ENCODE data around the gene CSNK2A3.

- TF ChIP-seq, protein P1, sequence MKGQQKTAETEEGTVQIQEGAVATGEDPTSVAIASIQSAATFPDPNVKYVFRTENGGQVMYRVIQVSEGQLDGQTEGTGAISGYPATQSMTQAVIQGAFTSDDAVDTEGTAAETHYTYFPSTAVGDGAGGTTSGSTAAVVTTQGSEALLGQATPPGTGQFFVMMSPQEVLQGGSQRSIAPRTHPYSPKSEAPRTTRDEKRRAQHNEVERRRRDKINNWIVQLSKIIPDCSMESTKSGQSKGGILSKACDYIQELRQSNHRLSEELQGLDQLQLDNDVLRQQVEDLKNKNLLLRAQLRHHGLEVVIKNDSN (IDR thresholded peaks at IDR 0.05) = no peak
- TF ChIP-seq TEAD4 (IDR thresholded peaks at IDR 0.05) = no peak
- no peak for TF ChIP-seq YY1 (IDR thresholded peaks at IDR 0.05; ENCODE audit: low read depth)
- no peak for TF ChIP-seq ZBTB7A (IDR thresholded peaks at IDR 0.05; ENCODE audit: low read depth)
- TF ChIP-seq, protein P2, sequence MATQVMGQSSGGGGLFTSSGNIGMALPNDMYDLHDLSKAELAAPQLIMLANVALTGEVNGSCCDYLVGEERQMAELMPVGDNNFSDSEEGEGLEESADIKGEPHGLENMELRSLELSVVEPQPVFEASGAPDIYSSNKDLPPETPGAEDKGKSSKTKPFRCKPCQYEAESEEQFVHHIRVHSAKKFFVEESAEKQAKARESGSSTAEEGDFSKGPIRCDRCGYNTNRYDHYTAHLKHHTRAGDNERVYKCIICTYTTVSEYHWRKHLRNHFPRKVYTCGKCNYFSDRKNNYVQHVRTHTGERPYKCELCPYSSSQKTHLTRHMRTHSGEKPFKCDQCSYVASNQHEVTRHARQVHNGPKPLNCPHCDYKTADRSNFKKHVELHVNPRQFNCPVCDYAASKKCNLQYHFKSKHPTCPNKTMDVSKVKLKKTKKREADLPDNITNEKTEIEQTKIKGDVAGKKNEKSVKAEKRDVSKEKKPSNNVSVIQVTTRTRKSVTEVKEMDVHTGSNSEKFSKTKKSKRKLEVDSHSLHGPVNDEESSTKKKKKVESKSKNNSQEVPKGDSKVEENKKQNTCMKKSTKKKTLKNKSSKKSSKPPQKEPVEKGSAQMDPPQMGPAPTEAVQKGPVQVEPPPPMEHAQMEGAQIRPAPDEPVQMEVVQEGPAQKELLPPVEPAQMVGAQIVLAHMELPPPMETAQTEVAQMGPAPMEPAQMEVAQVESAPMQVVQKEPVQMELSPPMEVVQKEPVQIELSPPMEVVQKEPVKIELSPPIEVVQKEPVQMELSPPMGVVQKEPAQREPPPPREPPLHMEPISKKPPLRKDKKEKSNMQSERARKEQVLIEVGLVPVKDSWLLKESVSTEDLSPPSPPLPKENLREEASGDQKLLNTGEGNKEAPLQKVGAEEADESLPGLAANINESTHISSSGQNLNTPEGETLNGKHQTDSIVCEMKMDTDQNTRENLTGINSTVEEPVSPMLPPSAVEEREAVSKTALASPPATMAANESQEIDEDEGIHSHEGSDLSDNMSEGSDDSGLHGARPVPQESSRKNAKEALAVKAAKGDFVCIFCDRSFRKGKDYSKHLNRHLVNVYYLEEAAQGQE (IDR thresholded peaks at IDR 0.05; ENCODE audit: low read depth) = no peak
- no peak for TF ChIP-seq NFIC (IDR thresholded peaks at IDR 0.05)
- TF ChIP-seq RAD21 (IDR thresholded peaks at IDR 0.05; ENCODE audit: low read depth) = no peak
- no peak for TF ChIP-seq EP300 (IDR thresholded peaks at IDR 0.05; ENCODE audit: borderline replicate concordance)
Observed at GRCh38 chr11:11349870-11350337, 3.1 kb downstream of the CSNK2A3 start.

All from Ishikawa (cell line).